Muscle of back (tissue), 13 donors: Measurements from ENCODE around the gene RASGRP3. TPM values are rescaled to one million over a fixed set of nuclear protein-coding genes. Genes with fewer than 3 reads are reported as not detected.
"Not testable (repeated sequence)": the region's sequence is repeated elsewhere in the genome, so short reads cannot be mapped to it uniquely, and the experiment has no call there.

ENCODE experiments used
- DNase-seq, 3 donors: peaks; one replicate each; pipeline versions ENCODE4 v3.0.0 to v3.0.0-alpha.2; 2013
- long read RNA-seq, 9 donors: transcript quantifications; one replicate each; lab custom pipeline, GENCODE V29; 2026
- polyA plus RNA-seq, 10 donors: library from polyadenylated mRNA; unstranded; fragments of 120-200 nt; gene quantifications; one replicate each; pipeline ENCODE4 v1.2.1, GENCODE V29; 2013; ENCODE audit not compliant: insufficient read length in 10 of 10

The RASGRP3 gene, protein sequence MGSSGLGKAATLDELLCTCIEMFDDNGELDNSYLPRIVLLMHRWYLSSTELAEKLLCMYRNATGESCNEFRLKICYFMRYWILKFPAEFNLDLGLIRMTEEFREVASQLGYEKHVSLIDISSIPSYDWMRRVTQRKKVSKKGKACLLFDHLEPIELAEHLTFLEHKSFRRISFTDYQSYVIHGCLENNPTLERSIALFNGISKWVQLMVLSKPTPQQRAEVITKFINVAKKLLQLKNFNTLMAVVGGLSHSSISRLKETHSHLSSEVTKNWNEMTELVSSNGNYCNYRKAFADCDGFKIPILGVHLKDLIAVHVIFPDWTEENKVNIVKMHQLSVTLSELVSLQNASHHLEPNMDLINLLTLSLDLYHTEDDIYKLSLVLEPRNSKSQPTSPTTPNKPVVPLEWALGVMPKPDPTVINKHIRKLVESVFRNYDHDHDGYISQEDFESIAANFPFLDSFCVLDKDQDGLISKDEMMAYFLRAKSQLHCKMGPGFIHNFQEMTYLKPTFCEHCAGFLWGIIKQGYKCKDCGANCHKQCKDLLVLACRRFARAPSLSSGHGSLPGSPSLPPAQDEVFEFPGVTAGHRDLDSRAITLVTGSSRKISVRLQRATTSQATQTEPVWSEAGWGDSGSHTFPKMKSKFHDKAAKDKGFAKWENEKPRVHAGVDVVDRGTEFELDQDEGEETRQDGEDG
- polyA plus RNA-seq: 10 to 100 TPM; 18.8 to 43.9 (median 29.3) TPM
- long read RNA-seq, donor 1, full-length matches to known transcripts: 1 of 1 reads
- long read RNA-seq, donor 1, partial matches to known transcripts: 0 of 1 reads
- long read RNA-seq, donor 1, other reads (novel, unspliced or antisense): 0 of 1 reads
- long read RNA-seq, donor 2, partial matches to known transcripts: 0 of 1 reads
- long read RNA-seq, donor 2, other reads (novel, unspliced or antisense): 0 of 1 reads
- long read RNA-seq, donor 3: 0 reads
- long read RNA-seq, donor 4: 0 reads
- long read RNA-seq, donor 5: 0 reads
- long read RNA-seq, donor 6: 0 reads
- long read RNA-seq, donor 7, full-length matches to known transcripts: 2 of 2 reads
- long read RNA-seq, donor 7, partial matches to known transcripts: 0 of 2 reads
- long read RNA-seq, donor 7, other reads (novel, unspliced or antisense): 0 of 2 reads
- long read RNA-seq, donor 8: 0 reads
- long read RNA-seq, donor 9, full-length matches to known transcripts: 1 of 1 reads
- long read RNA-seq, donor 9, partial matches to known transcripts: 0 of 1 reads
- long read RNA-seq, donor 9, other reads (novel, unspliced or antisense): 0 of 1 reads

DNA sequence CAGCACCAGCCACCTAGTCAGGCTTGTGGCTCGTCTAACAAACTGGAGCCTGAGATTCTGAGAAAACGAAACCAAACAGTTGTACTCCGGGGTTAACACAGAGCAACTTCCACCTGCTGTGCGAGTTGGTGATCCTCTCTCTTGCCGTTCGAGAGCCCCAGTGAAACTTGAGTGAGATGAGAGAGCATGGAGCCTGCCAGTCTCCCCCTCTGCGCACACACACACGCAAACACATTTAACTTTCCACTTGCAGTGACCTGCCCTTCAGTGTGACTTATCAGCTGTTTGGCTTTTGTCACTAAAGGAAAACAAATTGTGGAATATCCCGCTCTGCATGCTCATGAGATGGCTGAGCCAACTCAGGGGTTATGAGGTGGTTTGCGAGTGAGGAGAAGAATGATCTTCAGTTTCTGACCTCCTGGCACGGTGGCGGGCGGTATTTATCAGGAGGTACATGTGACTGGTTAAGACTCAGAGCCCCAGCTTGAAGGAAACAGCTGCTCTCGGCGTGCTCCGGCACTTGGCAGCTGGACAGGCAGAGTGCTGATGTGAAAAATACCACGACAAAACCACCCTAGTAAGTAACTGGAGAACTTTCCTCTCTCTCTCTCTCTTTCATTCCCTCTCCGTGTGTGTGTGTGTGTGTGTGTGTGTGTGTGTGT, at the start of gene RASGRP3:
Gene RASGRP3, plus strand, starts transcription at position 519 of the 662 bp plus-strand sequence. CDS start 38,488 bp downstream, outside the sequence.
- peak; percentile 91 to 95 (median 91) for DNase-seq

DNA sequence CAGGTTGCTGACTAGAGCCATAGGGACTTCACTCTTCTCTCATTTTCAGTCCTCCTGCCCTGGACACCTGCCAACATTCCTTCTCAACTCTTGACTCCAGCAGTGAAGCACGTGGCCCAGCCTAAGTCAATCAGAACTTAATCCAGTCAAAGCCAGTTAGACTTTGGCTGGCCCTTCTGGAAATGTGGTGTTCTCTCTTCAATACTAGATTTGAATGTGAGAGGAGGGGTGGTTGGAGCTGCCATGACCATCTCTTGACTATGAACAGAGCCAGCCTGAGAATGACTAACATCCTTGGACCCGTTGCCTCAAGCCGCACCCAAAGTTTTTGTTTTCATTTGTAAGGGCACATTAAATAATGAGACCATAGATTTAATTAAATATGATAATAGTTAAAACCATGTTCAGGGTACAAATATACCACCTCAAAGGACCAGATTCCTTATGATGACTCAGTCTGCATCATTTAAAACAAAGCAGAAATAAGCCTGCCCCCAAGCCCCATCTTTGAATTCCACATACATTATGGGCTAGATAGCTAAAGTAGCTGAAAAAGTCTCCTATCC, 49.7 kb upstream of the RASGRP3 start:
- peak in 1 of 3 donors; percentile 66 for DNase-seq

DNA sequence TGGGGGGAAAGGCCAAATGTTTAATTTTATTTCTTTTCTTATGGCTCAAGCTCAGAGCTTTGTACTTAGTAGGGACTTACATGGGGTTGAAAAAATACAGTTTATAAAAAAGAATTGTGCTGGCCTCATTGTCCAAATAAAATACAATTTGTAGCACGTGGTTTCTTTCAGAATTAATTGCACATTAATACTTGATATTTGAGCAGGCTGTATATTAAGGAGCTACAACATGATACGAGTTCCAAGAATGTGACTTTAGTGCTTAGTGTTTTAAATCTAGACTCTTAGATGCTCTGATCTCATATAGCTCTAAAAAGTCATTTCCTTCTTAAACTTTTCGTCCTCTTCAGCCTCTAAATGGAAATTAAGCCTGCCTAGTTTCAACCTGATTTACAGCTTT, 46.4 kb upstream of the RASGRP3 start:
- DNase-seq: no peak

DNA sequence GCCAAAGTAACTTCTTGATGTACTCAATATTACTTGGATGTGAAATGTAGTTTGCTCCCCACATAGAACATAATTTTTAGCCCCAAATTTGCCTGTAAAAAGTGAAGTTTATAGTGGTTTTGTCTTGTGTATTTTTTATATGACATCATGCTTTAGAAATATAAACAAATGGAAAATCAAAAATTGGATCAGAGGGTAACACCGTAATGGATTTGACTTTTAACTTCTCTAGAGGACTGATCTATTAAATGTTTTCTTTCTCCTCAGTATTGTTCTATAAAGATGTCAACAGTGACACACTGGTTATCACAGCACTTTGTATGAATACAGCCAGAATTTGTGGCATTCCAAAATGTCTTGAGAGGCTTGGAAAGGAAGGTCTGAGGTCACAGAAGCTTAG, 45.6 kb upstream of the RASGRP3 start:
- DNase-seq: no peak

DNA sequence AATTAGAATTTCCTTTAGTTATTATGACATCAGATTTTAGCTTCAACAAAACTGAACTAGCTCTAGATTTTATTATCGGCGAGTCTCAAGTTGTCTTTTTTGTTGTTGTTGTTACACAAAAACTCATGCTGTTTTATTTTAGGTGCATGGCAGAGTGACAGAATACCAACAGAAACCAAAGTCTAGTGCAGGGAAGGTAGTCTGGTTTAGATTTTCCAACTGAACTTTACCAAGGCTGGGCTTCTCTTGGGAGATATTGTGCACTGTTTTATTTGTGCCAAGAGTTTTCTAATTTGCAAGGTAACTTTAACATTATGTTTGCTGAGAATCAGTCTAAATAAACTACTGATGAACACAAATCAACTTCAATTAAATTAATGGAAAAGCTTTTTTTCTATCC, 43.6 kb upstream of the RASGRP3 start:
- no peak for DNase-seq

DNA sequence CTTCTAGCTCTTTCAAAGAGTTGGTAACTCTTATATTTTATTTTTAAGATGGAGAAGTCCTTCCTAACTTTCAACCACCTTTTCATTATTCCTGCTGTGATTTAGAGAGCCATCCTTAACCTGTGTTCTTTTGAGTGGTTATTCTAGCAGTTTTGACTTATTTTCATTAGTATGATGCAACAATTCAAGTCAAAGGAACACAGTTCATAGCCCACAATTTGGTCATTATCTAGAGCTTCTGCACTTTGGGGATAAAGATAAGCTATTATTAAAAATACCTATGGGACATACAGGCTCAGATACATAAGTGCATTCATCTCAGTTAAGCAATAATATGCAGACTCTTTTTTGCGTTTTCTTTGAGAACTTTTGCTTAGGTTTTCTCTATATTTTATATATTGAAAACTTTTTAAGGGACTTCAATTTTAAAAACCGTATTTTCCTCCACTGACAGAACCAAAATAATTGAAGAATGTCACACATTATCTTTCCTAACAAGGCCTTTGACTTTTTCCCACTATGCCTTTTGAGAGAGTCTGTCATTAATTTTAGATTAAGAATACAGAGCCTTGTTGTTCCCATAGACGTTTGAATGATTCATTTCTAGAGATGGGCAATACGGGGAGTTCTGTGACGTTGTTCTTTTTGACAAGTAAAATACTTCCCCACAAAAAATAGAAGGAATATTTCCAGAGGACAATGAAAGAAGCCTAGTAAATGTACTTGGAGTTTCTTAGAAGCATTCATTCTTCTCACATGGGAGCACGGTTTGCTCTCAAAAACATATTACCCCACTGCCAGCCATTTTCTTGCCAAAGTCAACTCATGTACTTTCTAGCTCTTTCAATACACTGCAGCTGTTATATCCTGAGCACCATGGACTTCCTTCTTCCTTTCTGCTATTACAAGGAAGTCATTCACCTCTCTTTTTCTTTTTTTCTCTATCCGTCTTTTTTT, 42.9 kb upstream of the RASGRP3 start:
- no peak for DNase-seq

DNA sequence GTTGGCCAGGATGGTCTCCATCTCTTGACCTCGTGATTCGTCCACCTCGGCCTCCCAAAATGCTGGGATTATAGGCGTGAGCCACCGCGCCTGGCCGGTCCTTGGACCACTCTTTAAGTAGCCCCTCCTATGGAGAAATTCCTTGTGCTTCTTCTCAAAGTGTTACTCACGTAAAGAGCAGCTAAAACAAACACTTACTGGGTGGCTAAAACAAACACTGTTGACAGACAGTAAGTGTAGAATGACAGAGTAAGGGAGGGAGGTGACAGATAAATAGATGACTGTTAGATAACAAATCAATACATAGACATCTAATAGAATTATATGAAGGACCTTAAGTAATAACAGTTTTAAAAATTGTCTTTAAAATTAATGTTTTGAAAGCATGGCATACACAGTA, 40.9 kb upstream of the RASGRP3 start:
- DNase-seq: no peak

DNA sequence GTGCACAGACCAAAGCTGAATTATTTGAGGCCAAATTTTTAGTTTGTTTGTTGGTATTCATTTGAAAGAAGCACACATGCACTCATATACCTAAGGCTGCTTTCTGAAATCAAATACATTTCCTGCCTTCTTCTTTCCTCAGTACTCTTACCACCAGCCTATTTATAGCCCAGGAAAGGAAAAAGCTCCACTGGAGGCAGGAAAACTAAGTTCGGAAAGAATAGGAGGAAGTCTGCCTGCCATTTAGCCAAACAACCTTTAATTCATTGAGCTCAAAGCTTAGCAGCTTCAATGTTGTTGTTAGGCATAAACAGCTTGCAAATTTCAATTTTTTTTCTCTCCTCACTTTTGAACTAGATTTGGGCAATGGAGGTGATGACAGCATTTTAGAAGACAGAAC, 40.4 kb upstream of the RASGRP3 start:
- no peak for DNase-seq

DNA sequence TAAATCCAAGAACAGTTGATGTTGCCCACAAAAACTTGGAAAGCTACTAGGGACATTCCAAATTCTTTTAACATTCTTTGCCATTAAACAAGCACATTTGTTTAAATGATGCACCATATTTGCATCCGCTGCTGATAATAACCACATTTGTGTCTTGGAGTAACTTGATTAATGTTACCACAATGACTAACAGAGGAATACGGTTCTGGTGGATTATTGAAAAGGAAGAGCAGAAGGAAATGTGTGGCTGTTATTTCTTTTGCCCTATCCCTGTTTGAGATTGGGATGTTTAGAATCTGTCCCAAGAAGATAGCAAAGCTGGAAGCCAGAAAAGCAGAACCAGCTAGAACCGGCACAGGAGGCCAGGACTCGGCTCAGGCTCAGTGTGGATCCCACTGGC, 39.2 kb upstream of the RASGRP3 start:
- DNase-seq: peak in 1 of 3 donors; percentile 93

DNA sequence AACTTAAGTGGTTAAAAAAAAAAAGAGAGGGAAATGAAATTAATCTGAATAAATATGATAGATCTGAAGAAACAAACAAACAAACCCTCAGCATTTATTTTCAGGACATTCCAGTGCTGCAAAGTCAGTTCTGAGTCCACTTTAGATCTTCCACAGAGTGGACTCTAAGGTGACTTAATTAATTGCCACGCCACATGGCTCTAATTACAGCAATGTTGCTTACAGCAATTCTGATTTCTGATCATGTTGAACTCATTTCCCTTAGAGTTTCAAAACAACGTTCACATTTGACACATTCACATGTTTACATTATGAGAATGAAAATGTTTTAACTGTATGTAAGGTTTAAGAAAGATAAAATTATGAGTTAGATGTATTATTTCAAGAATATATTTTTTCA, 38.6 kb upstream of the RASGRP3 start:
- DNase-seq: no peak

DNA sequence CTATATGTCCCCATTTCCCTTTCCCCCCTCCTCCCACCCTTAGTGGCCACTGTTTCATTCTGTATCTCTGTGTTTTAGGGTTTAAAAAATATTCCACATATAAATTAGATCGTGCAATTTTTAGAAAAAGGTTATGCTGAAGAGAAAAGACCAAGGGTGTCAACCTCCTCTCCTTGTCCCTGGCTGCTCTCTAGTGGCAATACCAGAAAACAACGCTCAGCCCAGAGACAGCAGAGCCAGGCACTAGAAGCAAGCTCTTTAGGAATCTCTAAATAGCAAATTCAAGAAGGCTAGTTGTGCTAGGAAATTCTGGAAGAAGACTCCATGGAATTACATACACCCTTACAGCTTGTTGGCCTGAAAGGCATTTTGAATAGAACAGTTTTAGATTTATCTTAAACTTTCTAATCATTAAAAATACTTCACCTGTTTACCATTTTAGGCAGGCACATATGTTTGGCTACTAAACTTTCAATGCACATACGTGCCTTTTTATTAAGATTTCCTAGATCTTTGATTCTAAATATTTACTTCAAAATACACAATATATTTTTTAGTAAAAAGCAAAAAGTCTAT, 35.1 kb upstream of the RASGRP3 start:
- DNase-seq: peak; percentile 54 to 77 (median 55)

DNA sequence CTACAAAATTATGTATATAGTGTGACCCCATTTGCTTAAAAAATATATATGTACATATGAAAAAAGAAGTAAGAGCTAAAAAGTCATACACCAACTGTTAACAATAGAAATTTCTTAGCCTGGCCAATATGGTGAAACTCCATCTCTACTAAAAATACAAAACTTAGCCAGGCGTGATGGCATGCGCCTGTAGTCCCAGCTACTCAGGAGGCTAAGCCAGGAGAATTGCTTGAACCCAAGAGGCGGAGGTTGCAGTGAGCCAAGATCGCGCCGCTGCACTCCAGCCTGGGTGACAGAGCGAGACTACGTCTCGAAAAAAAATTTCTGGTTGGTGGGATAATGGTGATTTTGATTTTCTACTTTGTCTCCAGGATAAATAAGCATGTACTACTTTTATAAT, 34.4 kb upstream of the RASGRP3 start:
- not testable (repeated sequence) for DNase-seq

DNA sequence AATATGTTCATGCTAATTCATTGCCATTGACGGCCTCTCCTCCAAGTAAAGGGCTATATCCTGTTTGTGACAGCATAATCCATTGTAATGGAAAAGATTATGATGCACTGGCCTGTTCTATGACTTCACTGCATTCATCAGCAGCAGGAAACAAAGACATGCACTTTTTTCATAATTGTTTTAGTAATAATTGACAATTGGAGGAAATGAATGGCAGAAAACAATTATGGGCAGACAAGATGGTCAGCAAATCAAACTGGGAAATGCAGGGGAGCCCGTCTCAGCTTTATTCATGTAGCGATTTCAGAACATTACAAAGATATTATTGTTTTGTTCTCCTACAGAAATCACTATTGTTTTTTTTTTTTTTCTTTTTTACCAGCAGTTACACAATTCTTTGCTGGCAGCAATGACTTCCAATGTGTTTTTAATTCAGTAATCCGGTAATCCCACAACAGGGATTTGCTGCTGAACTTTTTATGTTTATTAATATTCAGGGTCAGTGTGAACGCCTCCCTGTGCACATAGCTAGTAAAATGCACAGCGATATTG, 33.8 kb upstream of the RASGRP3 start:
- peak; percentile 51 to 79 (median 64) for DNase-seq

DNA sequence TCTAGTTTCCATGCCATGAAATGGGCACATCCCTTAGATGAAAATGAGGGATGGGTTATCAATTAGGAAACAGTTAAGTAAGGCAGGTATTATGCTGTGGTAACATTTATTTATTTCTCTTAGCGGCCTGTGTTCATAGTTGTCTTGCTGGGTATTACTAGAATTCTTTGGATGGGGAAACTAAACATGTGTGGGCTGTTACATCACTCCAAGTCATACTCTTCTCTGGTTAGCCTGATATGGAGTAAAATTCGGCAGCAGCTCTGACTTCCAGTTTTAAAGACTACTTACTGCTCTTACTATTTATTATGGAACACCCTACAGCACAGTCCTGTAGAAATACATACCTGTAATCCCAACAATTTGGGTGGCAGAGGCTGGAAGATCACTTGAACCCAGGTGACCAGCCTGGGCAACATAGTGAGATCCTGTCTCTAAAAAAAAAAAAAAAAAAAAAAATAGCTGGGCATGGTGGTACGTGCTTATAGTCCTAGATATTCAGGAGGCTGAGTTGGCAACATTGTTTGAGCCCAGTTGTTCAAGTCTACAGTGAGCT, 33.1 kb upstream of the RASGRP3 start:
- peak in 1 of 3 donors; percentile 30 for DNase-seq

DNA sequence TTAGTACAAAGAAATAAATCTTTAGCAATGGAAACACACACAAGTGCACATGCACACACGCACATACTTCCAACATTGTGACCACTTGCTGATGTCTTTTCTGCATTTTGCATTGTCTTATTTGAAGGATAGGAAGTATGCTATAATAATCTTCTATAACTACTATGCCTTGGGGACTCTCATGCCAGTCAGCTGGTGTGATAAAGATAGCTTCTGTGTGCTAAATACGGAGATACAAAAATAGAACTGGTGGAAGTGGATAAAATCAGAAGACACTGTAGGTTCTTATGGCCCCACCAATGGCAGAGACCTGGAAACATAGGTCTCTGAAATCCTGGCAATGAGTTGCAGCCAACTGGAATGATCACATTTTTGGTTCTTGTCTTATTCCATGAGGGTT, 31.5 kb upstream of the RASGRP3 start:
- peak in 1 of 3 donors; percentile 37 for DNase-seq

DNA sequence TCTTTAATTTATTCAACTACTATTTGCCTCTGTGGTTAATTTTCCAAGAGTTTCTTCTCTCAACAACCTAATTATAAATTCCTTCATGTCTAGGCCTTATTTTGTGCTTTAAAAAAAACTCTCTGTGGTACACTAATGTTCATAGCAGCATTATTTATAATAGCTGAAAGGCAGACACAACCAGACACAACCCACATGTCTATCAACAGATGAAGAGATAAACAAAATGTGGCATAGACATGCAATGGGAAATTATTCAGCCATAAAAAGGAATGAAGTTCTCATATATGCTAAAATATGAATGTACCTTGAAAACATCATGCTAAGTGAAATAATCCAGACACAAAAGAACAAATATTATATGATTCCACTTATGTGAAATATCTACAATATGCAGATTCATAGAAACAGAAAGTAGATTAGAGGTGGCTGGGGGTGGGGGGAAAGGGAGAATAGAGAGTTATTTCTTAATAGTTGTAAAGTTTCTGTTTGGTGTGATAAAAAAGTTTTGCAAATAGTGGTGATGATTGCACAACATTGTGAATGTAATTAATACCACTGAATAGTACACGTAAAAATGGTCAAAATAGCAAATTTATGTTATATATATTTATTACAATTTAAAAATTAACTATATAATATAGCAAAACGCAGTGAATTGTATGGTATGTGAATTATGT, 28.1 kb upstream of the RASGRP3 start:
- no peak for DNase-seq

DNA sequence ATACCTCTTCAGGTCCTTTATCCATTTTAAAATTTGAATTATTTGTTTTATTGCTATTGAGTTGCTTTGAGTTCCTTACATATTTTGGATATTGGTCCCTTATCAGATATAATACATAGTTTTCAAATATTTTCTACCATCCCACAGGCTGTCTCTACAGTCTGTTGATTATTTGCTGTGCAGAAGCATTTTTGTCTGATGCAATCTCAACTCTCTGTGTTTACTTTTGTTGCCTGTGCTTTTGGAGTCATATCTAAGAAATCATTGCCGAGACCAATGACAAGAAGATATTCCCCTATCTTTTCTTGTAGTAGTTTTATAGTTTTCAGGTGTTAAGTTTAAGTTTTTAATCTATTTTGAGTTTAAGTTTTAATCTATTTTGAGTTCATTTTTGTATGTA, 25.2 kb upstream of the RASGRP3 start:
- DNase-seq: no peak

DNA sequence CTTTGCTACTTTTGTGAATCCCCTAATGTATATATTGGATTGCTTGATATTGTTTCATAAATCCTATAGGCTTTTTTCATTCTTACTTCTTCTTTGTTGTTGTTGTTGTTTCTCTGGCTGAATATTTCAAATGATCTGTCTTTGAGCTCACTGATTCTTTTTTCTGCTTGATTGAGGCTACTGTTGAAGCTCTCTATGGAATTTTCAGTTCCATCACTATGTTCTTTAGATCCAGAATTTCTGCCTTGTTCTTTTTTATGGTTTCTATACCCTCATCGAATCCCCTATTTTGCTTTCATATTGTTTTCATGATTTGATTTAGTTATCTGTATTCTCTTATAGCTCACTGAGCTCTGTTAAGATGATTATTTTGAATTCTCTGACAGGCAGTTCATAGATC, 24.6 kb upstream of the RASGRP3 start:
- DNase-seq: no peak
